Middle frontal gyrus (tissue), 1 donor: Measurements from ENCODE around the gene NRXN3.

Experiments used
- DNase-seq: peaks from one replicate; pipeline ENCODE4 v3.0.0-alpha.2; 2015; ENCODE audit warnings: low spot score; ENCODE audit errors: extremely low spot score

Gene NRXN3

GRCh38 chr14:79448960-79449359, 1278.8 kb downstream of the NRXN3 start:
- DNase-seq, result no peak

GRCh38 chr14:79451601-79452000, 1281.4 kb downstream of the NRXN3 start:
- DNase-seq, result no peak

- no peak for DNase-seq
These were observed 1283.1 kb downstream of the NRXN3 start for GRCh38 chr14:79453276-79453675.

GRCh38 chr14:79464468-79464867, 1294.3 kb downstream of the NRXN3 start:
- no peak for DNase-seq

GRCh38 chr14:79465651-79466050, 1295.5 kb downstream of the NRXN3 start:
- no peak for DNase-seq

- DNase-seq, result no peak
These were observed 1296.9 kb downstream of the NRXN3 start for GRCh38 chr14:79466938-79467527.

- DNase-seq, result no peak
These were observed 1297.7 kb downstream of the NRXN3 start for GRCh38 chr14:79467835-79468234.

- no peak for DNase-seq
These were observed 1298.3 kb downstream of the NRXN3 start for GRCh38 chr14:79468486-79468885.

- no peak for DNase-seq
These were observed 1303.5 kb downstream of the NRXN3 start for GRCh38 chr14:79473651-79474050.

- DNase-seq, result no peak
These were observed 1305.8 kb downstream of the NRXN3 start for GRCh38 chr14:79475887-79476532.

- no peak for DNase-seq
These were observed 1306.4 kb downstream of the NRXN3 start for GRCh38 chr14:79476552-79476951.

GRCh38 chr14:79480212-79480611, 1310.0 kb downstream of the NRXN3 start:
- DNase-seq, result no peak

GRCh38 chr14:79482825-79483224, 1312.7 kb downstream of the NRXN3 start:
- no peak for DNase-seq

GRCh38 chr14:79483477-79484388, 1313.6 kb downstream of the NRXN3 start:
- DNase-seq, result no peak

- DNase-seq, result no peak
These were observed 1317.5 kb downstream of the NRXN3 start for GRCh38 chr14:79487632-79488031.

- no peak for DNase-seq
These were observed 1321.0 kb downstream of the NRXN3 start for GRCh38 chr14:79491161-79491560.

GRCh38 chr14:79493081-79493645, 1323.0 kb downstream of the NRXN3 start:
- no peak for DNase-seq

- DNase-seq, result no peak
These were observed 1326.5 kb downstream of the NRXN3 start for GRCh38 chr14:79496701-79497100.

GRCh38 chr14:79500489-79500888, 1330.3 kb downstream of the NRXN3 start:
- DNase-seq, result no peak

GRCh38 chr14:79502136-79502750, 1332.1 kb downstream of the NRXN3 start:
- DNase-seq, result no peak

GRCh38 chr14:79502751-79503148, 1332.6 kb downstream of the NRXN3 start:
- DNase-seq, result no peak

GRCh38 chr14:79510659-79511058, 1340.5 kb downstream of the NRXN3 start:
- DNase-seq, result no peak
